Body of pancreas (tissue), 4 donors: ENCODE results near the gene PRRT1.

Source experiments
- POLR2A ChIP-seq, 3 donors: fragments of 450-650 bp; IDR thresholded peaks; one replicate each; pipeline ENCODE4 v1.6.1; 2016; ENCODE audit warnings: antibody characterized with exemption in 3 of 3, mild to moderate bottlenecking in 2 of 3
- TF ChIP-seq, protein P1 (sequence below), 7 experiments: fragments of 450-650 bp in 4 of 7; fragments of 200-600 bp in 3 of 7; sonication (generic) in 3 of 7; IDR thresholded peaks; one replicate each; pipeline ENCODE4 v1.5.1; 2016 to 2019; ENCODE audit warnings: antibody characterized with exemption in 7 of 7

DNA sequence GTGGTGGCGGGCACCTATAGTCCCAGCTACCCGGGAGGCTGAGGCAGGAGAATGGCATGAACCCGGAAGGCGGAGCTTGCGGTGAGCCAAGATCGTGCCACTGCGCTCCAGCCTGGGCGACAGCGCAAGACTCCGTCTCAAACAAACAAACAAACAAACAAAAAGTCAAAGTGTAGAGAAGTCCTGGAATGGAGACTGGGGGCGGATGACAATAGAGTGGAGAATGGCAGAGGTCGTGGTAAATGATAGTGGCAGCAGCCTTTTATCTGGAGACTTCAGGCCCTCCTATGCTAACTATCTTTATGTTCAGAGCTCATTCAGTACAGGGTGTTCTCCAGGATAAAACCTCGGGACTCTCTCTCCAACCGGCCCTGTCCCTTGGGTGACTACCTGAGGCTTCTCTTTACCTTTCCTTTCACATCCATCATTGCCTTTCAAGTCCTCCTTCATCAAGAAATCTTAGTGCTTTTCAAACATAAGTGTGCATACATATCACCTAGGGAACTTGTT lies 20.2 kb downstream of the PRRT1 start:
- TF ChIP-seq POLR2A (IDR thresholded peaks at IDR 0.05), result no peak
- TF ChIP-seq, protein P1, sequence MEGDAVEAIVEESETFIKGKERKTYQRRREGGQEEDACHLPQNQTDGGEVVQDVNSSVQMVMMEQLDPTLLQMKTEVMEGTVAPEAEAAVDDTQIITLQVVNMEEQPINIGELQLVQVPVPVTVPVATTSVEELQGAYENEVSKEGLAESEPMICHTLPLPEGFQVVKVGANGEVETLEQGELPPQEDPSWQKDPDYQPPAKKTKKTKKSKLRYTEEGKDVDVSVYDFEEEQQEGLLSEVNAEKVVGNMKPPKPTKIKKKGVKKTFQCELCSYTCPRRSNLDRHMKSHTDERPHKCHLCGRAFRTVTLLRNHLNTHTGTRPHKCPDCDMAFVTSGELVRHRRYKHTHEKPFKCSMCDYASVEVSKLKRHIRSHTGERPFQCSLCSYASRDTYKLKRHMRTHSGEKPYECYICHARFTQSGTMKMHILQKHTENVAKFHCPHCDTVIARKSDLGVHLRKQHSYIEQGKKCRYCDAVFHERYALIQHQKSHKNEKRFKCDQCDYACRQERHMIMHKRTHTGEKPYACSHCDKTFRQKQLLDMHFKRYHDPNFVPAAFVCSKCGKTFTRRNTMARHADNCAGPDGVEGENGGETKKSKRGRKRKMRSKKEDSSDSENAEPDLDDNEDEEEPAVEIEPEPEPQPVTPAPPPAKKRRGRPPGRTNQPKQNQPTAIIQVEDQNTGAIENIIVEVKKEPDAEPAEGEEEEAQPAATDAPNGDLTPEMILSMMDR (IDR thresholded peaks at IDR 0.05), result no peak
